Epithelial cell of esophagus (primary cell): ENCODE results near the gene RNLS.
A peak's percentile ranks its signal among the peaks of the same experiment; 100 is the strongest.

ENCODE experiments used
- DNase-seq: peaks from one replicate; pipeline ENCODE4 v3.0.0; 2010; ENCODE audit warnings: low read depth
- H3K4me3 ChIP-seq: 2 replicates; pipeline ENCODE4 v1.5.1; 2011; ENCODE audit warnings: mild to moderate bottlenecking, low read length, control low read depth
- CTCF ChIP-seq: IDR thresholded peaks from 2 replicates; pipeline ENCODE4 v1.5.1; 2011; ENCODE audit warnings: low read depth, mild to moderate bottlenecking, low read length, control low read depth, inconsistent platforms; ENCODE audit not compliant: insufficient read depth; ENCODE audit errors: missing control alignments

The RNLS gene

GRCh38 chr10:88260329-88261051, 322.6 kb downstream of the RNLS start:
- H3K4me3 ChIP-seq: no peak overlapping the region
- no peak for DNase-seq
- no peak for TF ChIP-seq CTCF

DNA sequence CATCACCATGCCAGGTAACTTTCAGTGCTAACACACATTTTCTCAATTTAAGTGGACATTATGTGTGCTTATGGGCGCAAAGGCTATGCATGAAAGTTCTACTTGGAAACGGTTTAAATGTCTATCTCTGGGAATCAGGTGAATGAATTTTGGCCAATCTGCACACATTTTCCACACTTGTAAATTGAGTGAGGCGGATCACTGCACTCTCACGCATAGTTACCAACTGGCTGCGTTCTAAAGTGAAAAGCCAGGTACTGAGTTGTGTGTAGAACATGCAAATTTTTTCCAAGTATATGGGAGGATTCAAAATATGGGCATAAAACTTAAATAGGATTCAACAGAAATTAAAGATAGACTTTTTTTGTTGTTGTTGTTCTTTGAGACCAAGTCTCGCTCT, 323.7 kb downstream of the RNLS start:
- no peak for TF ChIP-seq CTCF
- DNase-seq: no peak

GRCh38 chr10:88256886-88257285, 326.2 kb downstream of the RNLS start:
- no peak for DNase-seq
- no peak for TF ChIP-seq CTCF
- no peak overlapping the region for H3K4me3 ChIP-seq

More for the DNA sequence above, 323.7 kb downstream of the RNLS start:
- no peak overlapping the region for H3K4me3 ChIP-seq

GRCh38 chr10:88256013-88256680, 327.0 kb downstream of the RNLS start:
- TF ChIP-seq CTCF: no peak
- no peak for DNase-seq
- H3K4me3 ChIP-seq: no peak overlapping the region

- DNase-seq: peak; percentile 91
- no peak for TF ChIP-seq CTCF
- no peak overlapping the region for H3K4me3 ChIP-seq
Observed at GRCh38 chr10:88254091-88254490, 329.0 kb downstream of the RNLS start.

- H3K4me3 ChIP-seq: no peak overlapping the region
- no peak for DNase-seq
- no peak for TF ChIP-seq CTCF
Observed at GRCh38 chr10:88253622-88254021, 329.5 kb downstream of the RNLS start.
